HepG2 (cell line): Measurements from ENCODE around the gene SECTM1. TPM values are rescaled to one million over a fixed set of nuclear protein-coding genes. Genes with fewer than 3 reads are reported as not detected.
A peak's percentile ranks its signal among the peaks of the same experiment; 100 is the strongest.

Experiments used
- ARNTL ChIP-seq: sonication (generic); formaldehyde crosslinking; IDR thresholded peaks from 2 replicates; pipeline ENCODE4 v1.4.0; 2020; ENCODE audit warnings: mild to moderate bottlenecking, missing genetic modification reagents
- EP300 ChIP-seq, 3 experiments: sonication (generic) in 1 of 3; formaldehyde crosslinking in 1 of 3; IDR thresholded peaks; 2 replicates each; pipeline versions ENCODE4 v1.5.1 to v1.6.1; 2011 to 2020; ENCODE audit warnings: low read depth in 2 of 3, low read length in 2 of 3, borderline replicate concordance in 1 of 3, improper control_type of control experiment in 1 of 3, mild to moderate bottlenecking in 1 of 3, missing genetic modification reagents in 1 of 3, moderate library complexity in 1 of 3
- HBP1 ChIP-seq: IDR thresholded peaks from 2 replicates; pipeline ENCODE4 v1.6.1; 2016; ENCODE audit warnings: low read depth, control low read depth
- HMGXB4 ChIP-seq, 2 experiments: sonication (generic) in 1 of 2; formaldehyde crosslinking in 1 of 2; IDR thresholded peaks; 2 replicates each; pipeline versions ENCODE4 v1.4.0 to v1.6.1; 2018 to 2020; ENCODE audit warnings: missing genetic modification reagents in 2 of 2, borderline replicate concordance in 1 of 2, low read depth in 1 of 2, mild to moderate bottlenecking in 1 of 2, missing biosample characterization in 1 of 2
- KDM5B ChIP-seq: sonication (generic); formaldehyde crosslinking; IDR thresholded peaks from 2 replicates; pipeline ENCODE4 v1.4.0; 2020; ENCODE audit warnings: missing genetic modification reagents, mild to moderate bottlenecking, borderline replicate concordance
- PHF20 ChIP-seq: sonication (generic); formaldehyde crosslinking; IDR thresholded peaks from 2 replicates; pipeline ENCODE4 v1.5.0; 2020; ENCODE audit warnings: mild to moderate bottlenecking, missing genetic modification reagents
- POLR2A ChIP-seq, 2 experiments: IDR thresholded peaks; 2 replicates each; pipeline ENCODE4 v1.6.1; 2011; ENCODE audit warnings: low read depth in 2 of 2, low read length in 2 of 2, mild to moderate bottlenecking in 1 of 2, moderate library complexity in 1 of 2; ENCODE audit not compliant: insufficient read depth in 1 of 2
- POLR2G ChIP-seq: fragments of 200-400 bp; formaldehyde crosslinking; IDR thresholded peaks from 2 replicates; pipeline ENCODE4 v1.6.1; 2018; ENCODE audit warnings: mild to moderate bottlenecking, low read depth, low read length, moderate library complexity
- RBFOX2 ChIP-seq: fragments of 200-400 bp; formaldehyde crosslinking; IDR thresholded peaks from 2 replicates; pipeline ENCODE4 v1.6.1; 2017; ENCODE audit warnings: low read depth, mild to moderate bottlenecking, low read length
- ZNF207 ChIP-seq: fragments of 450-650 bp; IDR thresholded peaks from 2 replicates; pipeline ENCODE4 v1.6.1; 2016; ENCODE audit warnings: antibody characterized with exemption, borderline replicate concordance
- ZNF414 ChIP-seq: sonication (generic); formaldehyde crosslinking; IDR thresholded peaks from 2 replicates; pipeline ENCODE4 v1.5.0; 2020; ENCODE audit warnings: missing genetic modification reagents
- ZNF703 ChIP-seq: sonication (generic); formaldehyde crosslinking; IDR thresholded peaks from 2 replicates; pipeline ENCODE4 v1.5.1; 2020; ENCODE audit warnings: missing genetic modification reagents, mild to moderate bottlenecking, moderate library complexity, borderline replicate concordance
- ZNF772 ChIP-seq: sonication (generic); formaldehyde crosslinking; IDR thresholded peaks from 2 replicates; pipeline ENCODE4 v1.5.0; 2020; ENCODE audit warnings: mild to moderate bottlenecking, missing genetic modification reagents
- ZNF777 ChIP-seq: sonication (generic); formaldehyde crosslinking; IDR thresholded peaks from 2 replicates; pipeline ENCODE4 v1.4.0; 2020; ENCODE audit warnings: missing genetic modification reagents
- ZSCAN21 ChIP-seq: sonication (generic); formaldehyde crosslinking; IDR thresholded peaks from 2 replicates; pipeline ENCODE4 v1.8.0; 2022; ENCODE audit warnings: mild to moderate bottlenecking, missing genetic modification reagents, moderate library complexity, borderline replicate concordance
- polyA plus RNA-seq, 8 experiments: library from polyadenylated mRNA; depleted of rRNA in 3 of 8; stranded (reverse) in 7 of 8; unstranded in 1 of 8; fragments of >200 nt; fragmentation: Illumina TruSeq in 4 of 8; extraction: Trizol in 4 of 8; gene quantifications; 2 replicates each; pipeline versions ENCODE4 v1.2.1 to v1.2.3, GENCODE V29; 2011 to 2016; ENCODE audit warnings: low read depth in 4 of 8, missing spikeins in 1 of 8, mixed read lengths in 1 of 8; ENCODE audit not compliant: insufficient read depth in 1 of 8
- total RNA-seq, 5 experiments: library from RNA; depleted of rRNA; stranded (reverse); fragments of >200 nt; fragmentation: Illumina TruSeq; extraction: Trizol; gene quantifications; 2 replicates each; pipeline ENCODE4 v1.2.3, GENCODE V29; 2016; ENCODE audit warnings: low read depth in 1 of 5
- TF ChIP-seq, protein P1 (sequence below): sonication (generic); formaldehyde crosslinking; IDR thresholded peaks from 2 replicates; pipeline ENCODE4 v1.8.0; 2022; ENCODE audit warnings: low read depth, missing genetic modification reagents
- TF ChIP-seq, protein P2 (sequence below): sonication (generic); formaldehyde crosslinking; IDR thresholded peaks from 2 replicates; pipeline ENCODE4 v1.8.0; 2022; ENCODE audit warnings: mild to moderate bottlenecking, missing genetic modification reagents, borderline replicate concordance
- TF ChIP-seq, protein P3 (sequence below): sonication (generic); formaldehyde crosslinking; IDR thresholded peaks from 2 replicates; pipeline ENCODE4 v1.4.0; 2020; ENCODE audit warnings: missing genetic modification reagents

Gene SECTM1
- total and polyA plus RNA-seq, 2 of the 13 experiments (the other 11 are each of a cell fraction or from before 2014, with no cell fraction given): 3.5 to 5.3 TPM

DNA sequence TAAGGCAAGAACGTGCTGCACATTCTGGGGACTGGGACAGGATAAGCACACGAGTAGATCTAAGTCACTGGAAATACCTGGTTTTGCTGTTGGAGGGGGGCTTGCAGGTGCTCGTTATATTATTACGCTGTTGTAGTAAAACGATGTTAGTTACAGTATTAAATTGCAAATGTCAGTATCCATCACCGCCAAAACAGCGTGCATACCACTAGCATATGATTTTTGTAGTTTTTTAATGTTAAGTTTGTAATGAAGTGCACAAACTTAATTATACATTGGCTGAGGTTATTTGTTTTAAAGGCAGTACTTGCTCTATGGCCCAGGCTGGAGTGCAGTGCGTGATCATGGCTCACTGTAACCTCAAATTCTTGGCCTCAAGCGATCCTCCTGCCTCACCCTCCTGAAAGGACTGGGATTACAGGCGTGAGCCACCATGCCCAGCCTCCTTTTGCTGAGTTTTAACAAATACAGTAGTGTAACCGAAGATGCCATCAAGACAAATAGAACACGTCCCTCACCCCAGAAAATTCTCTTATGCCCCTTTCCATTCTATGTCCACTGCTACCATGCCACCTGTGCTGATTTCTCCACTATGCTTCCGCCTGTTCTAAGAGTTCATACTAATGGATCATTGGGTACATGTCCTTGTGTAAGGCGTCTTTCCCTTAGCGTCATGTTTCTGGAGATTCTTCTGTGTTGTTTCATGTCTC lies 39.3 kb downstream of the SECTM1 start (continued):
- TF ChIP-seq RBFOX2 (no peak), ZNF207 (no peak), POLR2G (peak; percentile 49; the same call in 1 of the 2 replicates), KDM5B (CRISPR knock-in tag) (no peak), PHF20 (CRISPR knock-in tag) (0 out of 2 replicates have a peak, but pooled peaks have one; percentile 7), ZNF772 (peak; percentile 57; the same call in 1 of the 2 replicates), ZNF777 (CRISPR knock-in tag) (peak; percentile 36; the same call in 1 of the 2 replicates), POLR2A (IDR thresholded peaks at IDR 0.05; ENCODE audit: insufficient read depth in 1 of 2, low read depth in 2 of 2, low read length in 2 of 2) (peak in 1 of 2 experiments; percentile 38; a peak in 1 of 4 replicates), ZSCAN21 (CRISPR knock-in tag) (0 out of 2 replicates have a peak, but pooled peaks have one; percentile 10), ZNF414 (CRISPR knock-in tag) (no peak), EP300 (IDR thresholded peaks at IDR 0.05; ENCODE audit: low read depth in 2 of 2, low read length in 2 of 2) (no peak), EP300 (CRISPR knock-in tag; IDR thresholded peaks at IDR 0.05; ENCODE audit: borderline replicate concordance) (0 out of 2 replicates have a peak, but pooled peaks have one; percentile 31), HBP1 (0 out of 2 replicates have a peak, but pooled peaks have one; percentile 43), HMGXB4 (CRISPR knock-in tag; IDR thresholded peaks at IDR 0.05; ENCODE audit: borderline replicate concordance in 1 of 2, low read depth in 1 of 2) (0 out of 4 replicates have a peak, but pooled peaks of 1 of the 2 experiments have one; percentile 20), ARNTL (no peak), ZNF703 (0 out of 2 replicates have a peak, but pooled peaks have one; percentile 20)
- TF ChIP-seq, protein P1, sequence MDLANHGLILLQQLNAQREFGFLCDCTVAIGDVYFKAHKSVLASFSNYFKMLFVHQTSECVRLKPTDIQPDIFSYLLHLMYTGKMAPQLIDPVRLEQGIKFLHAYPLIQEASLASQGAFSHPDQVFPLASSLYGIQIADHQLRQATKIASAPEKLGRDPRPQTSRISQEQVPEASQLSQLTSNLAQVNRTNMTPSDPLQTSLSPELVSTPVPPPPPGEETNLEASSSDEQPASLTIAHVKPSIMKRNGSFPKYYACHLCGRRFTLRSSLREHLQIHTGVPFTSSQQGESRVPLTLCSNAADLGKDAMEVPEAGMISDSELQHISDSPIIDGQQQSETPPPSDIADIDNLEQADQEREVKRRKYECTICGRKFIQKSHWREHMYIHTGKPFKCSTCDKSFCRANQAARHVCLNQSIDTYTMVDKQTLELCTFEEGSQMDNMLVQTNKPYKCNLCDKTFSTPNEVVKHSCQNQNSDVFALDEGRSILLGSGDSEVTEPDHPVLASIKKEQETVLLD (CRISPR knock-in tag): no peak
- TF ChIP-seq, protein P2, sequence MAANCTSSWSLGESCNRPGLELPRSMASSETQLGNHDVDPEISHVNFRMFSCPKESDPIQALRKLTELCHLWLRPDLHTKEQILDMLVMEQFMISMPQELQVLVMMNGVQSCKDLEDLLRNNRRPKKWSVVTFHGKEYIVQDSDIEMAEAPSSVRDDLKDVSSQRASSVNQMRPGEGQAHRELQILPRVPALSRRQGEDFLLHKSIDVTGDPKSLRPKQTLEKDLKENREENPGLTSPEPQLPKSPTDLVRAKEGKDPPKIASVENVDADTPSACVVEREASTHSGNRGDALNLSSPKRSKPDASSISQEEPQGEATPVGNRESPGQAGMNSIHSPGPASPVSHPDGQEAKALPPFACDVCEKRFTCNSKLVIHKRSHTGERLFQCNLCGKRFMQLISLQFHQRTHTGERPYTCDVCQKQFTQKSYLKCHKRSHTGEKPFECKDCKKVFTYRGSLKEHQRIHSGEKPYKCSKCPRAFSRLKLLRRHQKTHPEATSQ: no peak
- TF ChIP-seq, protein P3, sequence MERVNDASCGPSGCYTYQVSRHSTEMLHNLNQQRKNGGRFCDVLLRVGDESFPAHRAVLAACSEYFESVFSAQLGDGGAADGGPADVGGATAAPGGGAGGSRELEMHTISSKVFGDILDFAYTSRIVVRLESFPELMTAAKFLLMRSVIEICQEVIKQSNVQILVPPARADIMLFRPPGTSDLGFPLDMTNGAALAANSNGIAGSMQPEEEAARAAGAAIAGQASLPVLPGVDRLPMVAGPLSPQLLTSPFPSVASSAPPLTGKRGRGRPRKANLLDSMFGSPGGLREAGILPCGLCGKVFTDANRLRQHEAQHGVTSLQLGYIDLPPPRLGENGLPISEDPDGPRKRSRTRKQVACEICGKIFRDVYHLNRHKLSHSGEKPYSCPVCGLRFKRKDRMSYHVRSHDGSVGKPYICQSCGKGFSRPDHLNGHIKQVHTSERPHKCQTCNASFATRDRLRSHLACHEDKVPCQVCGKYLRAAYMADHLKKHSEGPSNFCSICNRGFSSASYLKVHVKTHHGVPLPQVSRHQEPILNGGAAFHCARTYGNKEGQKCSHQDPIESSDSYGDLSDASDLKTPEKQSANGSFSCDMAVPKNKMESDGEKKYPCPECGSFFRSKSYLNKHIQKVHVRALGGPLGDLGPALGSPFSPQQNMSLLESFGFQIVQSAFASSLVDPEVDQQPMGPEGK (CRISPR knock-in tag): peak; percentile 14; the same call in 1 of the 2 replicates
